Coronary artery (tissue), 2 donors: ENCODE data around the gene PKM.

Source experiments
- DNase-seq: peaks from one replicate; pipeline ENCODE4 v3.0.0-alpha.2; 2017; ENCODE audit warnings: low spot score
- H3K27ac ChIP-seq, 2 donors: fragments of 200-600 bp; sonication (generic); one replicate each; pipeline ENCODE4 v1.5.1; 2016 to 2019
- H3K4me3 ChIP-seq: fragments of 200-600 bp; sonication (generic); 2 replicates; pipeline ENCODE4 v1.5.1; 2016; ENCODE audit warnings: mild to moderate bottlenecking, moderate library complexity
- TF ChIP-seq, protein P1 (sequence below): fragments of 200-600 bp; sonication (generic); IDR thresholded peaks from one replicate; pipeline ENCODE4 v1.5.1; 2019; ENCODE audit warnings: antibody characterized with exemption

The PKM gene

DNA sequence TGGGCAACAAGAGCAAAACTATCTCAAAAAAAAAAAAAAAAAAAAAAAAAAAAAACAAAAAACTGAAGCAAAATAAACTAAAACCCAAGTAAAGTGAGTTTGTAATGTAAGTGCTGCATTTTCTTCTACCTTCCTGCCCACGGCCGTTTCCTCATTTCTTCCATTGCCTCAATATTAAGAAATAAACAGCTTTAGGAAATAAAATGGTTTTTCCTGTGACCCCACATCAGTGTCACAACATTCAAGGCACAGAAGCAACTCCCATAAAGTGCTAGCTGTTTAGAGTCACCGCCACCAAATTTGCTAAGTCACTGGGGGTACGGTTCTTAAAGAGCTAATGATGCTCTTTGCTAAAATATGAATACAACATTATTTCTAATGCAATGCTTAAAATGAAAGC is 3.3 kb downstream of the PKM start:
- TF ChIP-seq, protein P1, sequence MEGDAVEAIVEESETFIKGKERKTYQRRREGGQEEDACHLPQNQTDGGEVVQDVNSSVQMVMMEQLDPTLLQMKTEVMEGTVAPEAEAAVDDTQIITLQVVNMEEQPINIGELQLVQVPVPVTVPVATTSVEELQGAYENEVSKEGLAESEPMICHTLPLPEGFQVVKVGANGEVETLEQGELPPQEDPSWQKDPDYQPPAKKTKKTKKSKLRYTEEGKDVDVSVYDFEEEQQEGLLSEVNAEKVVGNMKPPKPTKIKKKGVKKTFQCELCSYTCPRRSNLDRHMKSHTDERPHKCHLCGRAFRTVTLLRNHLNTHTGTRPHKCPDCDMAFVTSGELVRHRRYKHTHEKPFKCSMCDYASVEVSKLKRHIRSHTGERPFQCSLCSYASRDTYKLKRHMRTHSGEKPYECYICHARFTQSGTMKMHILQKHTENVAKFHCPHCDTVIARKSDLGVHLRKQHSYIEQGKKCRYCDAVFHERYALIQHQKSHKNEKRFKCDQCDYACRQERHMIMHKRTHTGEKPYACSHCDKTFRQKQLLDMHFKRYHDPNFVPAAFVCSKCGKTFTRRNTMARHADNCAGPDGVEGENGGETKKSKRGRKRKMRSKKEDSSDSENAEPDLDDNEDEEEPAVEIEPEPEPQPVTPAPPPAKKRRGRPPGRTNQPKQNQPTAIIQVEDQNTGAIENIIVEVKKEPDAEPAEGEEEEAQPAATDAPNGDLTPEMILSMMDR, result no peak
- no peak for DNase-seq
- H3K4me3 ChIP-seq, result peak overlapping the region; percentile 98
- peak overlapping the region in 1 of 2 donors; percentile 99 for H3K27ac ChIP-seq

DNA sequence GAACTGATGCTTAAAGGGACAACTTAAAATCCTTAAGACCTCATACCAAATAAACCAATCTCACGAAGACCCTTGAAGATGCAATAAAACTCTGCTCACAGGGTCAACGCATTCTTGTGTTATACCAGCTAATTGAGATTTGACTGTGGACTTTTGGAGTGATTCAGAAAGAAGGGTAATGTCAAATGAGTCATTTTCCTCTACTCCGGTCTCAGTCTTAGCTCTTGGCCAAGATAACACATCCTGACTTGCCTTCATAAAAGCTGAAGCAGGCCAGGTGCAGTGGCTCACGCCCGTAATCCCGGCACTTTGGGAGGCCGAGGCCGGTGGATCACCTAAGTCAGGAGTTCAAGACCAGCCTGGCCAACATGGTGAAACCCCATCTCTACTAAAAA is 3.8 kb downstream of the PKM start:
- H3K27ac ChIP-seq, result peak overlapping the region; percentile 29 to 82
- no peak for DNase-seq
- H3K4me3 ChIP-seq, result peak overlapping the region; percentile 39
- TF ChIP-seq, protein P1, result no peak

DNA sequence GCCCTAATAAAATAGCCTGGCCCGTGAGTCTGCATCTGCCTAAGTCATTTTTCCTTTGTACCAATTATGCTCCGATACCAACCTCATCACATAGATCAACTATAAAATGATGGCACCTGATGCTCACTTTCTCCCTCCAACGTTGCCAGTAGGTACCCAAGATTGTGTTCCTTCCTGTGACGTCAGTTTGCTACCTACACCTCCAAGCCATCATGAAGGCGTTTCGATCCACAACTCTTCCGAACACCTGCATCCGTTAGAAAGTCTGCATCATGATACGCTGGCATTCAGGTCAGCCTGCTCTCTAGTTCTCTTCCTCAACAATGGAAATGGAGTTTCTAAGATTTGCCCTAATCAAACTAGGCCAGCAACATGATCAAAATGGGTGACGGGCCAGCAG is 7.7 kb downstream of the PKM start:
- H3K4me3 ChIP-seq, result no peak overlapping the region
- no peak overlapping the region for H3K27ac ChIP-seq
- TF ChIP-seq, protein P1, result no peak
- DNase-seq, result no peak

DNA sequence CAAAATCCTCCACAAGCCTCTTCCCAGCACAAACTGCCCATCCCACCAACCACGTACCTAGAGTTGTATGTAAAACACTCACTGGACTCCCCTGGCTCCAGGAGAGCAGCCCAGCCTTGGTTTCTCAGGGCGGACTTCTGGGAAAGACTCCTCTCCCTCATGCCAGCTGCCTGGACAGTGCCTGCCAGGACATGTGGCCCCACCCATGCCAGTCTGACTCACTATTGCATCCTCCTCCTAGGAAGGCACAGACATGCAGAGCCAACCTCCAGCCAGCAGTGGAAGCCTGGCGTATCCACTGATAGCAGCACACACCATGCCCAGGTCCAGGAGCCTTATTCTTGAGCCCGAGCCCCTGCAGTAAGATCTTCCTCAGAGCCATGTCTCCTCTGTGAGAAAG is 8.6 kb downstream of the PKM start:
- no peak overlapping the region for H3K4me3 ChIP-seq
- peak overlapping the region in 1 of 2 donors; percentile 5 for H3K27ac ChIP-seq
- TF ChIP-seq, protein P1, result no peak
- no peak for DNase-seq

DNA sequence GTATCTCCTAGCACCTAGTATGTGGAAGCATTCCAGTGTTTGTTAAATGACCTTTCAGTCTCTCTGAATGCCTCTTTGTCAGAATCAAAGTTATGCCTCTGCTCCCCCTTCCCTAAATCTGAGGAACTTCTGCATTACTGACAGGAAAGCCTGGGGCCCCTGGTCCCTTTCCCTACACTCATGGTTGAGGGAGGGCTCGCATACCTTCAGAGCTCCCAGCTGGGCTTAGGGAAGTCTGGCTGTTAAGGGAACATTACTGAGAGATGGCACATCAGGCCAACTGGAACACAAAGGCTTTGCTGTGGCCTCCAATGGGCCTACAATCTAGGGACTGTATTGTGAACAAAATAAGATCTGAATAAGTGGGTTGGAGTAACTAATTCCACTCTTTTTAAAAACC is 10.3 kb downstream of the PKM start:
- no peak overlapping the region for H3K4me3 ChIP-seq
- TF ChIP-seq, protein P1, result no peak
- DNase-seq, result no peak
- no peak overlapping the region for H3K27ac ChIP-seq

DNA sequence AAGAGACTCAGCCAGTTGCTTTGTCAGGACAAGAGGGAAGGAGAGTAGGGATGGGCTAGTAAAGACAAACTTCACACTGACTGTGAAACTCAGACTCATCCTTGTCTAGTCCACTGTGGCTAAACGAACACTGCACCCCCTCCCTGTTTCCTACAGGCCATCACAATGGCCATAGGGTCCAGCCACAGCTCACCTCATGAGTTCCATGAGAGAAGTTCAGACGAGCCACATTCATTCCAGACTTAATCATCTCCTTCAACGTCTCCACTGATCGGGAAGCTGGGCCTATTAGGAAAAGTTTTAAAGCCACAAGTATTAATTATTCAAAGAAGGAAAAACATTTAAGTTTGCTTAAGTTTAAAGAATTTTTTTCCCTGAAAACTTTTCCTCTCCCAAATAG is 13.8 kb downstream of the PKM start:
- TF ChIP-seq, protein P1, result no peak
- DNase-seq, result no peak
- H3K4me3 ChIP-seq, result no peak overlapping the region
- no peak overlapping the region for H3K27ac ChIP-seq

DNA sequence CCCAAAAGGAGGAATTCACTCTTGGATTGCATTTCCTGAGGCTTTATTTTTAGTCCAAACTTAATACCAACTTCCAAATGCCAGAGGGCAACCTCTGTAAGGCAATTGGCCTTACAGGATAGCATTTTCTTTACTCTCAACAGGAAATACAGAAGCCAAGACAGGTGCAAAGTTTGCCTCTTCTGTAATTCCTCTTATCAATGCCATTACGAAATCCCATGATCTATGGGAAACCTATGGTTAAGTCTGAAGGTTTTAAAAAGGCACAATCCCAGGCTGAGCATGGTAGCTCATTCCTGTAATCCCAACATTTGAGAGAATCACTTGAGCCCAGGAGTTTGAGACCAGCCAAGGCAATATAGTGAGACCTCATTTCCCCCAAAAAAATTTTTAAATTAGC is 14.9 kb downstream of the PKM start:
- TF ChIP-seq, protein P1, result no peak
- no peak overlapping the region for H3K27ac ChIP-seq
- H3K4me3 ChIP-seq, result no peak overlapping the region
- DNase-seq, result no peak
